ENCODE measurements around the gene GGTLC1.
"Not testable (repeated sequence)": the region's sequence is repeated elsewhere in the genome, so short reads cannot be mapped to it uniquely, and the experiment has no call there.

Gene GGTLC1
- 0 reads per million in 2 donors for total RNA-seq

- DNase-seq, result no peak
Measured at GRCh38 chr20:23988561-23988960, at the start of gene GGTLC1. Gene GGTLC1, minus strand, starts transcription at chr20:23988779. Its CDS starts 2,168 bp downstream, at chr20:23986611.

- no peak for DNase-seq
Measured at GRCh38 chr20:24034820-24035219, 46.2 kb upstream of the GGTLC1 start.

- DNase-seq, result no peak
Measured at GRCh38 chr20:24033565-24033964, 45.0 kb upstream of the GGTLC1 start.

GRCh38 chr20:24033151-24033550 is 44.6 kb upstream of the GGTLC1 start:
- no peak for DNase-seq

- DNase-seq, result no peak
Measured at GRCh38 chr20:24032400-24032898, 43.9 kb upstream of the GGTLC1 start.

- peak; percentile 37 for DNase-seq
Measured at GRCh38 chr20:24027229-24027628, 38.6 kb upstream of the GGTLC1 start.

- DNase-seq, result no peak
Measured at GRCh38 chr20:24022621-24023180, 34.1 kb upstream of the GGTLC1 start.

- DNase-seq, result no peak
Measured at GRCh38 chr20:24018796-24019195, 30.2 kb upstream of the GGTLC1 start.

- no peak for DNase-seq
Measured at GRCh38 chr20:24017458-24017755, 28.8 kb upstream of the GGTLC1 start.

- no peak for DNase-seq
Measured at GRCh38 chr20:24016607-24017457, 28.3 kb upstream of the GGTLC1 start.

GRCh38 chr20:24013953-24014352 is 25.4 kb upstream of the GGTLC1 start:
- DNase-seq, result no peak

- DNase-seq, result no peak
Measured at GRCh38 chr20:24011282-24011681, 22.7 kb upstream of the GGTLC1 start.

- no peak for DNase-seq
Measured at GRCh38 chr20:24007758-24008157, 19.2 kb upstream of the GGTLC1 start.

GRCh38 chr20:24007073-24007595 is 18.6 kb upstream of the GGTLC1 start:
- no peak for DNase-seq

- DNase-seq, result no peak
Measured at GRCh38 chr20:24006626-24007025, 18.0 kb upstream of the GGTLC1 start.

GRCh38 chr20:24004471-24004870 is 15.9 kb upstream of the GGTLC1 start:
- DNase-seq, result no peak

- DNase-seq, result no peak
Measured at GRCh38 chr20:24002896-24003295, 14.3 kb upstream of the GGTLC1 start.

- no peak for DNase-seq
Measured at GRCh38 chr20:24001712-24002405, 13.3 kb upstream of the GGTLC1 start.

- no peak for DNase-seq
Measured at GRCh38 chr20:23998844-23999243, 10.3 kb upstream of the GGTLC1 start.

- DNase-seq, result no peak
Measured at GRCh38 chr20:23998392-23998791, 9.8 kb upstream of the GGTLC1 start.

- DNase-seq, result no peak
Measured at GRCh38 chr20:23995905-23996666, 7.5 kb upstream of the GGTLC1 start.

GRCh38 chr20:23995291-23995690 is 6.7 kb upstream of the GGTLC1 start:
- not testable (repeated sequence) for DNase-seq

Data from activated gamma-delta T cell (primary cell).